Astrocyte of the spinal cord (primary cell): ENCODE results near the gene PTPN14.
"Not testable (repeated sequence)": the region's sequence is repeated elsewhere in the genome, so short reads cannot be mapped to it uniquely, and the experiment has no call there.

Experiments used
- DNase-seq: peaks from one replicate; pipeline ENCODE4 v3.0.0; 2011; ENCODE audit warnings: low read depth, low spot score
- H3K4me3 ChIP-seq: 2 replicates; pipeline ENCODE4 v1.5.1; 2011; ENCODE audit warnings: low read depth, mild to moderate bottlenecking, low read length, moderate library complexity
- in situ Hi-C: cut with HindIII; loops from 2 replicates; pipeline ENCODE4 v1.10.0; 2017; ENCODE audit warnings: low sequenced_read_pairs
- TF ChIP-seq, protein P1 (sequence below): IDR thresholded peaks from 2 replicates; pipeline ENCODE4 v1.5.1; 2012; ENCODE audit warnings: low read depth, mild to moderate bottlenecking, low read length, inconsistent platforms

PTPN14 gene

DNA sequence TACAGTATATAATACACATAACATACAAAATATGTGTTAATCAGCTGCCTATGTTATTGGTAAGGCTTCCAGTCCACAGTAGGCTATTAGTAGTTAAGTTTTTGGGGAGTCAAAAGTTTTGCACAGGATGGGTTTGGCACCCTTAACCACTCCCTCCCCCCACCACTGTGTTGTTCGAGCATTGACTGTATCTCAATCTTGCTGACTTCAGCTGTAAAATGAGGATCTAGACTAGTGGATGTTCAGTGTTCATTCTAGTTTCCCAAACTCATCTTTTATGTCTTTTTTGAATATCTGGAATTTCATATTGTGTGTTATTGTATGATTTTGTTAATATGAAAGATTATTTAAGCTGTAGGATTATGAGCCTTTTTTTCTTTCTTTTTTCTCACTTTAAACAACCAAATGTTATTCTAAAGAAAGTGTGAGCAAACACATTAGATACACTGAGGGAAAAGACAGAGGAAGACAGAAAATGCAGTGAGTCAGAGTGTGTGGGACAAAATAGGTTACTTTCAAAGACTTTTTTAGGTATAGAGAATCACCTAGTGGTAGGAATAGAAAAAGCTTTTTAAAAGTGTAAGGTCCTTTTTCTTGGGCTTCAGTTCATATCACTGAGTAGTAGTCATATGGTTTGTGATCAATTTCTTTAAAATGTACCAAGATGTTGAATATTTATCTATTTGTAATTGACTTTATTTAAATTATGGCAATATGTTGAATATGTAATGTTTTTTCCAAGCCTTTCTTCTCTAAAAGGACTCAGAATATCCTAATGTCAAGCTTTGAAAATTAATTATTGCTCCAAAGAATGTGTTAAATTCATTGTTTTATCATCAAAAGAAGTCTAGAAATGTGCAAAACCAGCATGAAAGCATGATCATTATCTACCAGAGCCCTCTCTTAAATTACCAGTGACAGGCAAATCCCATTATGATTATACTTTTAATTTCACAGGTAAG is 33.7 kb upstream of the PTPN14 start:
- TF ChIP-seq, protein P1, sequence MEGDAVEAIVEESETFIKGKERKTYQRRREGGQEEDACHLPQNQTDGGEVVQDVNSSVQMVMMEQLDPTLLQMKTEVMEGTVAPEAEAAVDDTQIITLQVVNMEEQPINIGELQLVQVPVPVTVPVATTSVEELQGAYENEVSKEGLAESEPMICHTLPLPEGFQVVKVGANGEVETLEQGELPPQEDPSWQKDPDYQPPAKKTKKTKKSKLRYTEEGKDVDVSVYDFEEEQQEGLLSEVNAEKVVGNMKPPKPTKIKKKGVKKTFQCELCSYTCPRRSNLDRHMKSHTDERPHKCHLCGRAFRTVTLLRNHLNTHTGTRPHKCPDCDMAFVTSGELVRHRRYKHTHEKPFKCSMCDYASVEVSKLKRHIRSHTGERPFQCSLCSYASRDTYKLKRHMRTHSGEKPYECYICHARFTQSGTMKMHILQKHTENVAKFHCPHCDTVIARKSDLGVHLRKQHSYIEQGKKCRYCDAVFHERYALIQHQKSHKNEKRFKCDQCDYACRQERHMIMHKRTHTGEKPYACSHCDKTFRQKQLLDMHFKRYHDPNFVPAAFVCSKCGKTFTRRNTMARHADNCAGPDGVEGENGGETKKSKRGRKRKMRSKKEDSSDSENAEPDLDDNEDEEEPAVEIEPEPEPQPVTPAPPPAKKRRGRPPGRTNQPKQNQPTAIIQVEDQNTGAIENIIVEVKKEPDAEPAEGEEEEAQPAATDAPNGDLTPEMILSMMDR = peak; percentile 71
- peak; percentile 81 for DNase-seq
- no peak overlapping the region for H3K4me3 ChIP-seq
- in situ Hi-C loops = no loop called here

DNA sequence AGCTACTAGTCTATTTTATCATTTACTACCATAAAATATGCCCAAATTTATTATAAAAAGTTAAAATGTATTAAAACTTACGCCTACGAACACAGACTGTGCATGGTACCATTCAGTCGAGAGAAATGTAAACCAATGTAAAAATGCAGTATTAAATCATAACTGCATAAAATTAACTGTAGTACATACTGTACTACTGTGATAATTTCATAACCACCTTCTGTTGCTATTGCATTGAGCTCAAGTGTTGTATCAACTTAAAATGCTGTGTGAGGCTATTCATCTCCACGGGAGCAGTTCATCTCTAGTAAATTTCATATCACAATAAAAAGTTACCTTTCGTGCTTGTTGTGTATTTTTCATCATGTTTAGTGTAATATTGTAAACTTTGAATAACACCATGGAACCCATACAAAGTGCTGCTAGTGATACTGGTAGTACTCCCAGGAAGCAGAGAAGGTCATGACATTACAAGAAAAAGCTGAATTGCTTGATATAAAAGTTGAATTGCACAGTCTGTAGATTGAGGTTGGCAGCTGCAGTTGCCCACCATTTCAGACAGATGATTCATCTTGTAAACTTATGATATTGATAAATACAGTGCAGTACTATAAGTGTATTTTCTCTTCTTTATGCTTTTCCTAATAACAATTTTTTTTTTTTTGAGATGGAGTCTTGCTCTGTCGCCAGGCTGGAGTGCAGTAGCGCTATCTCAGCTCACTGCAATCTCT is 32.6 kb upstream of the PTPN14 start:
- TF ChIP-seq, protein P1 = no peak
- DNase-seq = no peak
- in situ Hi-C loops = no loop called here
- no peak overlapping the region for H3K4me3 ChIP-seq

DNA sequence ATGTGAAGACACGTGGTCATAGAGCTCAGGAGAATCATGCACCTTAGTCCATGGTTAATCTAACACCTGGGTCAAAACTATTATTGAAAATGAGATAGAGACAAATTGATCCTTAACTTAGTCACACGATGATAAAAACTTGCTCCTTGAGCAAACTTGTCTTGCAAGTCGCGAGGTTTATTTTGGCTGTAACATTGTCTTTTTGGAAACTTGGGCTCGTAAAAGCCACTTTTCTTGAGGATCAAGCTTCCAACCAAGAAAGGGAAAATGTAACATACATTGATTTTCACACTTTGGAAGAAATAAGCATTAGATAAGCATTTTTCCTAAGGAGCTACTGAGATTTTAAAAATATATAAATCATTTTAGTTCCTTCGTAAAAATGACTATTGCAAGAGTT is 31.7 kb upstream of the PTPN14 start:
- no peak for DNase-seq
- in situ Hi-C loops = no loop called here
- TF ChIP-seq, protein P1 = no peak
- H3K4me3 ChIP-seq = no peak overlapping the region

DNA sequence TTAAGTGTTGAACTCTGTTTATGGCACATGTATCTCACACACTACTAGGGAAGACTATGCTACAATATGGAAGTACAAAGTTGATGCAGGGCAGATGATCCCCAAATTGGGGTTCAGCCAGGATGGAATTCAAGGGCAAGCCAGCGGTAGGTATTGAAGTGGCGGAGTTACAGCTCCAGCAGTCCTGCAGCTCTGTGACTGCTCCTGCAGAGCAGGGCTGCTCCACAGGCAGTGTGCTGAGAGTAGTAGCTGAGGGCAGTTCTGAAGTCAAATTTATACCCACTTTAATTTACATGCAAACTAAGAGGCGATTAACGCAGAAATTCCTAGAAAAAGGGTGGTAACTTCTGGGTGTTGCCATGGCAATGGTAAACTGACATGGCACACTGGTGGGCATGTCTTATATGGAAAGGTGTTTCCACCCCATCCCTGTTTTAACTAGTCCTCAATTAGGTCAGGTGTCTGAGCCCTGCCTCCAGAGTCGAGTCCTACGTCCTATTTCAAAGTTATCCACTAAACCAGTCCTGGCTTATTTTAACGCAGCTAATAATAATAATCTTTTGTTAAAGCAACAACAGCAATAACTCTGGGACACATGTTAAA is 31.0 kb upstream of the PTPN14 start:
- in situ Hi-C loops = no loop called here
- no peak for DNase-seq
- H3K4me3 ChIP-seq = no peak overlapping the region
- TF ChIP-seq, protein P1 = no peak

DNA sequence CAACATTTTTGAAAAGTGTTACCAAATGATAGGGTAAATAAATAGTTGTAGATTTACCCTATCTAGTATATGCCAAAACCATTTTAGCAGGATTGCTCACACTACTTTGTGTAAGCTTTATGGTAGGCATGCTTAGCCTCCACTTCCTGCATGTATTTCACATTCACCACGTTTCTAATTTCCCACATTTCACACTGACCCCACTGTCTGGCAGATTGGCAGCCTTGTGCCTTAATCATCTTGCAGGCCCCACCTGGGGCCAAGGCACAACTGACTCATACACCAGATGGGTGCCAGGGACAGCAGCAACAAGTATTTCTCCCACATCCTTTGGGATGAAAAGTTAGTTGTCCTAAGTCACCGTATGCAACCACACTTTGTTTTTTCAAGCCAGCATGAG is 30.4 kb upstream of the PTPN14 start:
- peak; percentile 91 for DNase-seq
- TF ChIP-seq, protein P1 = no peak
- in situ Hi-C loops = no loop called here
- no peak overlapping the region for H3K4me3 ChIP-seq

DNA sequence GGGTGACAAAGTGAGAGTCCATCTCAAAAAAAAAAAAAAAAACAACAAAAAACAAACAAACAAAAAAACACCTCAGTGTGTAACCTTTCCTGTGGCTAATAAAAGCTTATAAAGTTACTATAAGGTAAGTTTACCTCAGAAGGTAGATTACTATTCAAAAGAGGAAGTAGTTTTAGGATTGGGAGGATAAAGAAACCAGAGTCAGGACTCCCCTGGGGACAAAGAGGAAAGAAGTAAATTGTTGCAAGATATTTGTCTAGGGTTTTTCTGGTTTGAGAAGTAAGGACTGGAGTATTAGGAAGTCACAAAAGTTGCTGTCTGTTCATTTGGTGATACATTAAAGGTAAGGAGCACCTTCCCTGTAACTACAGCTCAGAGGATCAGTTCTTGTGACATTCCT is 27.8 kb upstream of the PTPN14 start:
- in situ Hi-C loops = no loop called here
- no peak for DNase-seq
- TF ChIP-seq, protein P1 = no peak
- no peak overlapping the region for H3K4me3 ChIP-seq

DNA sequence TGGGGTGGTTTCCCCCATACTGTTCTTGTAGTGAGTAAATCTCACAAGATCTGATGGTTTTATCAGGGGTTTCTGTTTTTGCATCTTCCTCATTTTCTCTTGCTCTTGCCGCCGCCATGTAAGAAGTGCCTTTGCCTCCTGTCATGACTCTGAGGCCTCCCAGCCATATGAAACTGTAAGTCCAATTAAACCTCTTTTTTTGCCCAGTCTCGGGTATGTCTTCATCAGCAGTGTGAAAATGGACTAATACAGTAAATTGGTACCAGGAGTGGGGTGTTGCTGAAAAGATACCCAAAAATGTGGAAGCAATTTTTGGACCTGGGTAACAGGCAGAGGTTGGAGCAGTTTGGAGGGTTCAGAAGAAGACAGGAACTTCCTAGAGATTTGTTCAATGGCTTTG is 24.7 kb upstream of the PTPN14 start:
- in situ Hi-C loops, DNase-seq, H3K4me3 ChIP-seq: not testable (repeated sequence)
